GM18517 (cell line): ENCODE results near the gene RPE65.
"Not testable (repeated sequence)": the region's sequence is repeated elsewhere in the genome, so short reads cannot be mapped to it uniquely, and the experiment has no call there.

ENCODE experiments used
- ATAC-seq: cut with Tn5 transposase; IDR thresholded peaks from one replicate; pipeline ENCODE4 v1.9.1; 2021; ENCODE audit warnings: mild to moderate bottlenecking, moderate library complexity; ENCODE audit not compliant: unreplicated experiment

The RPE65 gene

DNA sequence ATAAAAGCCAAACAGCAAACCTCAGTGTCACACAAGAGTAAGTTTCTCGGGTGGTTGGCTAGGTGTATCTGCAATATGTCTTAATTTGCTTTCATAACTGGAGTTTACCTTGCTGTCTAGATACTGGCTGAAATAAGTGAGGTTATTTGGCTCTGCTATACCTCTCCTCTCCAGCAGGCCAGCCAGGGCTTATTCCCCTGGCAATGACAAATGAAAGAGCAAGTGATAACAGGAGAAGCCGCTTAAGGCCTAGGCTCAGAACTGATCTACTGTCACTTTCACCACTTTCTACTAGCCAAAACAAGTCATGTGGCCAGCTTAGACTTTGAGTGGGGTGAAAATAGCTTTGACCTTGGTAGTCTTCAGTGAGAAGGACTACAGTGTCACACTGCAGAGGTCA, 4.8 kb upstream of the RPE65 start:
- peak; percentile 51 for ATAC-seq

DNA sequence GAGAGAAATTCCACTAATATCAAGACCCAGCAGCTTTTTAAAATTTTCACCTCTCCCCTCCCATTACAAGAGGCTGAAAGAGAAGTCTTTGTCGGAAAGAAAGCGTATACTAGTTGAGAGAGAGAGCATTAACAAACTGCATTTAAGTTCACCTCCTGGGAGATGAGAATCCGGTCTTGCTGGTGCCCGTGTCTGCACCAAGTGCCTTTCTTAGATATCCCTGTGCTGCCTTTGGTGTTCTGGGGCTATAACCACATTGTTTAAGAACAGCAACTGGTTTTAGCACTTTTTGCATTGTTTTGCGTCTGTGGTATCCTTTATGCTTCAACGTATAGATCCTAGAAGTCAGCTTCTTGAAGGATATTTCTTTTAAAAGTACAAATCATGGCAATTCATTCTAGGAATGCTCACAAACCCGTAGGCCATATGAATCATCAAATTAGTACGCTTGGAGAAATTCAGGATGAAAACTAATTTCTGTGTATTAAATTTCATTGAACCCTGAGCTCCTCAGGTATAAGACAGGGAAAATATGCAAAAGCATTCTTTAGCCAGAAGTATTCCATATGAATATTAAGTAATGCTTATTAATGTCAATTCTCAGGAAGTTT, 3.4 kb upstream of the RPE65 start:
- ATAC-seq, result no peak

DNA sequence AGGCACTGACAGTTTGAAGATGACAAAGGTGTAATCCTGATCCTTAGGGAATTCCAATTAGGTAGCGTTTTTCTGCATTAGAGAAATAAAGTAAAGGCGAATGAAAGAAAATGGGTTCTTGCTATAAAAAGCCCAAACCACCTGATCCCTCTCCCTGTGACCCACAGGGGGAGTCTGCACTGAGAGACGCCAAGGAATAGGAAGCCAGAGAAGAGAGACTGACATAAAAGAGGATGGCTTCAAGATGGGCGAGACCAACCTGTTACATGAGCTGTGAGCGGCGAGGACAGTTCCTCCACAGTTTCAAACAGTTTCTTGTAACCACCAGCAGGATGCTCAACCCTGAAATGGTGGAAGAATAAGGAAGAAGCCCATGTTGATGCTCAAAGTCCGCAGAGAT, 1.4 kb downstream of the RPE65 start:
- ATAC-seq, result no peak

DNA sequence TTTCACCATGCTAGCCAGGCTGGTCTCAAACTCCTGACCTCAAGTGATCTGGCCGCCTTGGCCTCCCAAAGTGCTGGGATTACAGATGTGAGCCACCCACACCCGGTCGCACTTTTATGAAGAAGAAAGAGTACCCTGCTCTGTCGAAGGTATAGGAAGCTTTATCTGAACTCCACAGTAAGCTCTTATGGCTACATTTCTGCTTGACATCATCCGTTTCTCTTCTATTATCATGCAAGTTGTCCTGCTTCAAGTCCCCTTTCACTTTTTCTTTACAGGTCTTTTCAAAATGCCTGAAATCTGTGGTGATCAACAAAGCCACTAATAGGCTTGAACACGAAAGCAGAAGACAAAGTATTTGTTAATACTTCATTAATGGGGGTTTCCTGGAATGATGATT, 4.0 kb downstream of the RPE65 start:
- ATAC-seq, result no peak

DNA sequence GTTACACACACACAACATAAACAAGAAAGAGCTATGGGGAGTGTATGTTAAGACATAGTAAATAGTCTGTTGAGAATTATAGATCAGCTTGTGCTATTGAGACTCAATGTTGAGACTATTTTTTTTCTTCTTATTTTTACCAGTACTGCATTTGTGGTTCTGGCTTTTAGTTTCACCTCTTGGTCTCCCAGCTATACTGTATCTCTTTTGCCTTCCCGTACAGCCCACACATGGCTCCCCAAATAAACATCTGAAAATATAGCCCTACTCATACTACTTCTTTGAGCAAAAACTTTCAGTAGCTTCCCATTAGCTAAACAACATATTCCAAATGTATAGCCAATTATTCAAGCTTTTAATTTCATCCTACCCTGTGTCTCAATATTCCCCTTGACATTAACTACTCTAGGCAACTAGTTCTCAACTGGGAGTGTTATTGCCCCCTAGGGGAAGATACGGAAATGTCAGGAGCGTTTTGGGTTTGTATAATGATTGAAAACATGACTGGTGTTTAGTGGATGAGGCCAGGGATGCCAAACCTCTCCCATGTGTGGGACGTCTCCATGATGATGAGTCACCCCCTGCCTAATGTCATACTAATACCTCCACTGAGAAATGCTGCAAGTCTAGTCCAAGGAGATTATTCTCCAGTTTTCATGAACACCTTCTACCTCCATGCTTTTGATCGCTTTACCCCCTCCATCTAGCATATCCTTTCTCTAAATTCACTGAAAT, 6.8 kb downstream of the RPE65 start:
- peak; percentile 76 for ATAC-seq

DNA sequence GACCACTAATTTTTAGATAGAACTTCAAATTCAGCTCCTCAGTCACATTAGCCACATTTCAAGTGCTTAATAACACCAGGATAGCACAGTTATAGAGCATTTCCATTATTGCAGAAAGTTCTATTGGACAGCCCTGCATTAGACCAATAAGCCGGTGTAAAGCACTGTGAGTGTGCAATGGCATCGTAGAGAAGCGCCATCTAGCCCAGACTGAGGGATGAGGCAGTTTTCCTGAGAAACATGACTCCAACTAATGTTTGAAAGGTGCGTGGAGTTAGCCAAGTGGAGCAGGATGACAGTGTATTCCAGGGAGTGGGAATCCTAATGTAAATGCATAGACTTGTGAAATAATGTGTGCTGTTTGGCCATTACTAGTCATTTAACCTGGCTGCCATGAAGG, 7.7 kb downstream of the RPE65 start:
- ATAC-seq, result no peak

DNA sequence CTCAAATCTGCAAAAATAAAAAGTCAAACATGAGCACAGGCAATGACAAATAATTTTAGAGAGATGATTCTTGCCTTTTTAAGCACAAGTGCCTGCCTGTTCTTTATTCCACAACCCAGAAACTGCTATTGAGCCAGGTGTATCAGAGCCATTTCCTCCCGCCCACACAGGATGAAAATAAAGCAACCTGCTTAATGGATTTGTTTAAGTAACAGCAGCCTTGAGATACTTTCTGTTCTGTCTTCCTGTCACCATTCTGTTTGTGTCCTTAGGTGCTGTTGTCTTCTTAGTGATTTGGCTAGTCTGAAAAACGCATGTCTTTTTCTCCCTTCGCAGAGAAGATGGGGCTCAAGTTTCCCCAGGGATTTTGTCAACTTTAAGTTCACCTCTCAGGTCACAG, 11.4 kb downstream of the RPE65 start:
- peak; percentile 61 for ATAC-seq

DNA sequence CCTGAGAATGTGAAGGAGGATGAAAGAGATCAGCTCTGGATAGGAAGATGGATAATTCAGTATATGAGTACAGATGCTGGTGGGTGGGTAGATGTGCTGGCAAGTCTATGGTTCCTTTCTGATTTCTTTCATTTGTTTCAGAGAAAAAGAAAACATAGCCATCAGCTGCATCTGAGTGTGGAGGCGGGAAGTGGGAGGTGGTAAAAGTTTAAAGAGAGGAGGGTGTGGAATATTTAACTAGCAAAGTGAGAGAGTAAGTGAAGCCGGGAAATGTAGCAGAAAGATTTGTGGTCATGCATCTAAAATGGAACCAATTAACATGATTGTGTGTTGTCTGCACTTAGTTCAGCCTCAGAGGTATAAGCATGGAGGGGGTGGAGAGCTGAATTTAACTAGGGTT, 16.4 kb downstream of the RPE65 start:
- ATAC-seq, result no peak

DNA sequence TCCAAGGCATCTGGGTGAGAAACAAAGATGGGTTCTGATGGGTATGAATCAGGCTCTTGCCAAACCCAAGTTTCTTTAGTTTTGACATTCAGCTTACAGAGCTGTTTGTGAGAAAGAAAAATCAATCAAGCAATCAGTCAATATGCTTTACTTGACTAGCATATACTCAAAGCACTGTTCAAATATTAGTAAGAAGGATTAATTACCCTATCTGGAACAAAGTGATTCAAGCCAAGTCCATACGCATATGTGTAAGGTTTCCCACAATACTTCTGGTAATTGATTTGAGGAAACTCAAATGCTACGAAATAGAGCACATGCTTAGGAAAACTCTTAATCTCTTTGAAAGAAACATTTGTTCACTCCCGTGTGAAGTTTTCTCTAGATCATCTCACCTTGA, 18.7 kb downstream of the RPE65 start:
- ATAC-seq, result no peak

DNA sequence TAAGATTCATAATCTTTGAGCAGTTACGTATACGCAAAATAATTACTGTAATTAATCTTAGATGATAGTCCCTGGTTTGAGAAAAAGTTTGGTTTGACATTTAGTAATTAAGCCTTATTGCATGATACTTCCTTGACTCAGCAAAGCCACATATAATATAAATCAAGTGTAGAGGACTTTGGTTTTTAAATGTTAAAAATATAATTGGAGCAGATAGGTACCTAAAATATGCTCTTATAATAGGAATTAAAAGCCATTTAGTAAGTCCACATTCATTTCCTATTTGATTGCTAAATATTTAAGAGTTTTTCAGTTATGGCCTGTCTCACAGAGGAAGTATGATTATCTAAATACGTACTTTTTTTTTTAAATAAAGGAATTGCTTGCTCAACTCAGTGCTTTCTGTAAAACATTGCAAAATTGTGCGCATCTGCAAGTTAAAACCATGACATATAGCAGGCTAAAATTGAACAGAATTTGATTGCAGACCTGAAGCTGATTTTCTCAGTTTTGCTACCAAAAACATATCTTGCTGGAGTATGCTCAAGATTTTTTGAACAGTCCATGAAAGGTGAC, 20.4 kb downstream of the RPE65 start:
- ATAC-seq, result no peak

DNA sequence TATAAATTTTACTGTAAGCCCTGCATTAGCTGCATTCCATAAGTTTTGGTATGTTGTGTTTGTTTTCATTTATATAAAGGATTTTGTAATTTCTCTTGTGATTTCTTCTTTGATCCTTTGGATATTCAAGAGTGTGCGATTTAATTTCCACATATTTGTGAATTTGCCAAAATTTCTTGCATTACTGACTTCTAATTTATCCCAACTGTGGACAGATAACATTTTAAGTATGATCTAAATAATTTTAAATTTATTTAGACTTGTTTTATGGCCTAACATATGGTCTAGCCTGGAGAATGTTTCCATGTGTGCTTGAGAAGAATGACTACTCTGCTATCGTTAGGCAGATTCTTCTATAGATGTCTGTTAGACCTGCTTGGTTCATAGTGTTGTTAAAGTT, 23.2 kb downstream of the RPE65 start:
- no peak for ATAC-seq

DNA sequence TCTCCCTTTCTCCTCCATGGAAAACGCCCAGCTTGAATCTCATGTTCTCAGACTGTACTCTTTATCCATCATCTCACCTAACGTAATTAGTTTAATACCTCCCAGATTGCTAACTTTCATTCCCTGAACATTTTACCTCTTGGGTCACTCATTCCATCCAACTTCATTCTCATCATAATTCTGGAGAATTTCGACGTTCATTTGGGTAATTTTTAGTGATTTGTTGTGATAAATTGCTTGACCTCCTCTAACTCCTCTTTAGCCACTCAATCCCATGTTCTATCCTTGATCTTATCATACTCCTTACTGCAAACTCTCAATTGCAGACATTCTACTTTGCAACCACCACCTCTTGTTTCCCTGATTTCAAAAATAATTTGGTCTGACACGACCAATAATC, 28.4 kb downstream of the RPE65 start:
- no peak for ATAC-seq

DNA sequence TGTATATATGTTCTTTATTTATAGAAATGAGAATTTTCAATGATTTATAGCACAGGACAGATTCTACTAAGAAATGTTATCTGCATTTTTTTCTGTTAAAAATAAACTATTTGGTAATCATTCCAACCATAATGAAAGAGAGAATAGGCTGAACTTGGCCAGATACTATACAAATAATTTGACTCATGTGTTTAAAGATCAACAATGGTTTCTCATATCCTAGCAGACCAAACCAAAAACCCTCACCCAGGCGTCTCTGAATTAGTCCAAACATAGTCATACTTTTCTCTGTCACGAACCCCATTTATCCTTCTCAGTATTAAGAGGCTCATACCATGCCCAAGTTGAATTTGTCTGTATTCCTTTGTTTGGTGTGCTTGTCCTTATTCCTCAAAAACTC, 40.3 kb downstream of the RPE65 start:
- ATAC-seq, result no peak

DNA sequence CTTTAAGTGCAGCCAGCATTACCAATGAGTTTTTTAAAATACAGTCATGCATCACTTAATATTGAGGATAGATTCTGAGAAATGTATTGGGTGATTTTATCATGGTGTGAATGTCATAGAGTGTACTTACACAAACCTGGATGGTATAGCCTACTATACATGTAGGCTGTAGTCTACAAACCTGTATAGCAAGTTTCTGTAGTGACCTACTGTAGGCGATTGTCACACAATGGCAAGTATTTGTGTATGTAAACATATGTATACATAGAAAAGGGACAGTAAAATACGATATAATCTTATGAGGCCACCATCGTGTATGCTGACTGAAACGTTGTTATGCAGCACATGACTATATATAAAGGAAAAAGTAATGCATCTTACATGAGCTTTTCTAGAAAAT, 48.2 kb downstream of the RPE65 start:
- ATAC-seq, result no peak

DNA sequence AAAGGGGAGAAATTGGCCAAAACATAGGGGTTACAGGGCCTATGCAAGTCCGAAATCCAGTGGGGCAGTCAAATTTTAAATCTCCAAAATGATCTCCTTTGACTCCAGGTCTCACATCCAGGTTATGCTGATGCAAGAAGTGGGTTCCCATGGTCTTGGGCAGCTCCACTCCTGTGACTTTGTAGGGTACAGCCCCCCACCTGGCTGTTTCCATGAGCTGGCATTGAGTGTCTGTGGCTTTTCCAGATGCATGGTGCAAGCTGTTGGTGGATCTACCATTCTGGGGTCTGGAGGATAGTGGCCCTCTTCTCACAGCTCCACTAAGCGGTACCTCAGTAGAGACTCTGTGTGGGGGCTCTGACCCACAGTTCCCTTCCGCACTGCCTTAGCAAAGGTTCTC, 54.2 kb downstream of the RPE65 start:
- not testable (repeated sequence) for ATAC-seq

DNA sequence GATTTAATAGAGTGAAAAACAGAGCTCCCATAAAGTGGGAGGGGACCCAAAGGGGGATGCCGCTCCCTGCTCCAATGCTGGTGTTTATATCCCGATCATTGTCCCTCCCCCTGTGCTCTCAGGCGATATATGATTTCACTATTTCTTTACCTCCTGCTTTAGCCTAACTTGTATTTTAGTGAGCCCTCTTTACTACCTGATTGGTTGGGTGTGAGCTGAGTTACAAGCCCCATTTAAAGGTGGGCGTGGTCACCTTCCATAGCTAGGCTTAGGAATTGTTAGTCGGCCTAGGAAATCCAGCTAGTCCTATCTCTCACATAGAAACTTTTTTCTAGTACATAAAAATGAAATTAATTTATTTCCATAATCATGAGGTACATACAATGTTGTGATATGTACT, 57.3 kb downstream of the RPE65 start:
- not testable (repeated sequence) for ATAC-seq

DNA sequence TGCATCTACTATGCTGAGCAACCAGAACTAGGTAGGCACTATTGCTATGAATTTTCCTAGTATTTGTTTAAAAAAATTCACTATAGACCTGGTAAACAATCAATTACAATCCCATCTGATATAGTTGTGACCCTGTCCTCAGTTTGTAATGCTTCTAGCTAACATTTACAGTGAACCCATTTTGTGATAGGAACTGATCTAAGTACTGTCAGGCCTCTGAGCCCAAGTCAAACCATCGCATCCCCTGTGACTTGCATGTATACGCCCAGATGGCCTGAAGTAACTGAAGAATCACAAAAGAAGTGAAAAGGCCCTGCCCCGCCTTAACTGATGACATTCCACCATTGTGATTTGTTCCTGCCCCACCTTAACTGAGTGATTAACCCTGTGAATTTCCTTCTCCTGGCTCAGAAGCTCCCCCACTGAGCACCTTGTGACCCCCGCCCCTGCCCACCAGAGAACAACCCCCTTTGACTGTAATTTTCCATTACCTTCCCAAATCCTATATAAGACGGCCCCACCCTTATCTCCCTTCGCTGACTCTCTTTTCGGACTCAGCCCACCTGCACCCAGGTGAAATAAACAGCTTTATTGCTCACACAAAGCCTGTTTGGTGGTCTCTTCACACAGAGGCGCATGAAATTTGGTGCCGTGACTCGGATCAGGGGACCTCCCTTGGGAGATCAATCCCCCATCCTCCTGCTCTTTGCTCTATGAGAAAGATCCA, 63.8 kb downstream of the RPE65 start:
- not testable (repeated sequence) for ATAC-seq

DNA sequence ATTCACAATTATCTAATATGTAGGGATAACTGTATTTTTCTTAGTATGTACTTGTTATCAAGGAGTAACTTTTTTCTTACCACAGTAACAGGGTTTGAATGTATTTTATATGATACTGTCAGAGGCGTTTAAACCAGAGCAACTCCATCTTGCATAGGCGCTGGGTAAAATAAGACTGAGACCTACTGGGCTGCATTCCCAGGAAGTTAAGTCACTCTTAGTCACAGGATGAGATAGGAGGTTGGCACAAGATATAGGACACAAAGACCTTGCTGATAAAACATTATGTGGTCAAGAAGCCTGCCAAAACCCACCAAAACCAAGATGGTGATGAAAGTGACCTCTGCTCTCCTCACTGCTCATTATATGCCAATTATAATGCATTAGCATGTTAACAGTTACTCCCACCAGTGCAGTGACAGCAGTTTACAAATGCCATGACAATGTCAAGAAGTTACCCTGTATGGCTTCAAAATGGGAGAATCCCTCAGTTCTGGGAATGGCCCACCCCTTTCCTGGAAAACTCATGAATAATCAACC, 64.8 kb downstream of the RPE65 start:
- ATAC-seq, result no peak

DNA sequence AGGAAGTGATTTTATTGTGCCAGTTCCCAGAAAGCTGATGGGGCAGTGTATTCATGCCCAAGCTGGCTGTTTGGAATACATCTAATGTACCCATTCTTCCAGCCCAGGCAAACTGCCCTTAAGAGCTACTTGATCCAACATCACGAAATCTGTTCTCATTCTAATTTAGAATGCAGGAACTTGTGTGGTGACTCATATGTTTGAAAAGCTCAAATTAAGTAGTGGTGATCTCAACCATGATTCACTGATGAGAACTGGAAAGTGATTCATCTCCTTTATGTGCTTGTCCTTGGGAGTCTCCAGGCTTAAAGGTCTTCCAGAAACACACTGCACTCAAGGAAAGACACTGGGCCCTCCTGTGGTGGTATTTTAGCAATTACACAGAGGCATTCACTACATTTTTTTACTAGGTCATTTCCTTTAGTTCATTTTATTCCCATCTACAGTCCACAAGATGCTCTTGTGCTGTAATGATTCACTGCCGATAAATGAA, 65.4 kb downstream of the RPE65 start:
- ATAC-seq, result no peak

DNA sequence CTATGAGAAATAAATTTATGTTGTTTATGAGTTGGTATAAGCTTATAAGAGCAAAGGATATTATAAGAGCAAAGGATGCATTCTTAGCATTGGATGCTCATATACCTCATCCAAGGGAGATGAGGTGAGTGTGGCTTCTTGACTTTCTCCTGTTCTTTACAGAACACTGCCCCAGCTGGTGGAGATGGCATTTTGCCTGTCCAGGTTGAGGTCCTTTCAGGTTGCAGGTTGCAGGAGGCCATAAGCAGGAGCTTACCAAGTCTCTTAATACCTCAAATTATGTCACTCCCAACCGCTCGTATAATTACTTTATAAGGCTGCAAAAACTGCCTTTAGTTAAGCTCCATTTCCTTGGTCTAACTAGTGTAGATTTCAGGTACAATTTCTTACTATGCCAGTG, 66.7 kb downstream of the RPE65 start:
- ATAC-seq, result no peak

DNA sequence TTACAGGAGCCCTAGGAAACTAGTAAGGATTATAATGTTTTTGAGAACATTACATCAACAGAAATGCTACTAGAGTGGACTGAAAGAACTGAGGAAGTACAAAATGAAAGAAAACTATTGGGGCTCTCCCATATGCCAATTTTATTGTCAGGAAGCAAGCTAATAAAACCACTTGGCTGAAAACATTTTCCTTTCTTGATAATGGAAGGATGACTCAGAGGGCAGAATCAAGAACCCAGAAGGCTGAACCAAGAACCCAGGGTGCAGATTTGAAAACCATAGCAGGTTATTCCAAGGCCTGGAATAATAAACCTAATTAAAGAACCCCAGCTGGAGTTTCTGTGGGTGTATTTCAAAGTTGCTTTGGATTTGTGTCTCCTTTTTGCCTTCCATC, 70.7 kb downstream of the RPE65 start:
- no peak for ATAC-seq
